ENCODE results near the gene OGFOD1. TPM values are rescaled to one million over a fixed set of nuclear protein-coding genes. Genes with fewer than 3 reads are reported as not detected.

OGFOD1 gene
- 88.2 and 97.0 TPM in 2 replicates for total RNA-seq

GRCh38 chr16:56450986-56451752, at the start of gene OGFOD1, which contains the start of gene NUDT21:
Gene OGFOD1, plus strand, starts transcription at chr16:56451554. Its CDS starts 59 bp downstream, at chr16:56451613.
Gene NUDT21, minus strand, starts transcription at chr16:56451332. Its CDS starts 130 bp downstream, at chr16:56451202.

GRCh38 chr16:56425439-56425832, 25.9 kb upstream of the OGFOD1 start, which contains the start of gene AMFR:
Gene AMFR, minus strand, starts transcription at chr16:56425545. Its CDS starts 218 bp downstream, at chr16:56425327.

GRCh38 chr16:56519459-56520250, 68.3 kb downstream of the OGFOD1 start, which contains the start of gene BBS2:
Gene BBS2, minus strand, starts transcription at chr16:56520024. Its CDS starts 162 bp downstream, at chr16:56519862.

Other genes with a start within 250 kb of the OGFOD1 start
- gene AMFR, start 26.0 kb upstream of the OGFOD1 start, total RNA-seq = 205 and 271 TPM in 2 replicates
- 53.8 and 59.7 TPM in 2 replicates for gene NUDT21, start 222 bp upstream of the OGFOD1 start, total RNA-seq
- gene BBS2, start 68.5 kb downstream of the OGFOD1 start, total RNA-seq = 64.7 and 65.5 TPM in 2 replicates
- not detected in 2 replicates for gene MT4, start 113.5 kb downstream of the OGFOD1 start, total RNA-seq
- gene MT3, start 138.0 kb downstream of the OGFOD1 start, total RNA-seq = not detected in 2 replicates
- 56.0 and 84.2 TPM in 2 replicates for gene MT2A, start 157.0 kb downstream of the OGFOD1 start, total RNA-seq
- gene MT1E, start 174.2 kb downstream of the OGFOD1 start, total RNA-seq = 78.0 and 90.1 TPM in 2 replicates
- 1.1 and 2.0 TPM in 2 replicates for gene MT1M, start 181.1 kb downstream of the OGFOD1 start, total RNA-seq
- gene MT1A, start 187.1 kb downstream of the OGFOD1 start, total RNA-seq = 0.44 TPM in 1 of 2 replicates, not detected in the other
- gene MT1B, start 200.3 kb downstream of the OGFOD1 start, total RNA-seq = not detected in 2 replicates
- gene MT1F, start 206.4 kb downstream of the OGFOD1 start, total RNA-seq = 0.19 and 0.79 TPM in 2 replicates
- gene MT1G, start 216.5 kb downstream of the OGFOD1 start, total RNA-seq = not detected in 2 replicates
- not detected in 2 replicates for gene MT1H, start 218.3 kb downstream of the OGFOD1 start, total RNA-seq
- 8.8 and 14.4 TPM in 2 replicates for gene MT1X, start 230.9 kb downstream of the OGFOD1 start, total RNA-seq

Measured in aortic smooth muscle cell (primary cell).